Endothelial cell of umbilical vein (primary cell): ENCODE results near the gene CYP4F8. TPM values are rescaled to one million over a fixed set of nuclear protein-coding genes. Genes with fewer than 3 reads are reported as not detected.
"Not testable (repeated sequence)": the region's sequence is repeated elsewhere in the genome, so short reads cannot be mapped to it uniquely, and the experiment has no call there.

Experiments used
- BruUV-seq: library from RNA; stranded (reverse); fragments of 400-500 nt; replicated peaks from 2 replicates; lab custom pipeline; 2021; lab: Mats Ljungman, UMichigan
- CTCF ChIA-PET: fragments of 300-600, 350-600 bp; sonication (Branson Sonifier 250); formaldehyde crosslinking; loops from one replicate; lab custom pipeline; 2021; ENCODE audit warnings: antibody characterized with exemption, inconsistent platforms; lab: Charles Lee
- POLR2A ChIA-PET: fragments of 300-600, 350-600 bp; sonication (Branson Sonifier 250); formaldehyde crosslinking; loops from one replicate; lab custom pipeline; 2021; ENCODE audit warnings: antibody characterized with exemption, inconsistent platforms; lab: Charles Lee
- DNase-seq: peaks from one replicate; pipeline ENCODE4 v3.0.0-alpha.2; 2011; ENCODE audit warnings: low read depth, low spot score
- FAIRE-seq: peaks from 2 replicates; lab custom pipeline; 2011; peaks lifted over from hg19 to GRCh38; lab: Jason Lieb, UNC
- H2AFZ ChIP-seq: 2 replicates; pipeline ENCODE4 v1.6.0; 2012; ENCODE audit warnings: low read depth, low read length, control low read depth, inconsistent platforms
- H3K27ac ChIP-seq: 2 replicates; pipeline ENCODE4 v1.5.1; 2011; ENCODE audit warnings: low read depth, mild to moderate bottlenecking, control low read depth, low read length, moderate library complexity; ENCODE audit not compliant: insufficient read depth
- H3K27me3 ChIP-seq, 2 experiments: 2 replicates each; pipeline versions ENCODE4 v1.6.0 to v1.6.1; 2011; ENCODE audit warnings: low read length in 2 of 2, mixed read lengths in 1 of 2; ENCODE audit not compliant: control insufficient read depth in 2 of 2, insufficient read depth in 2 of 2
- H3K36me3 ChIP-seq, 2 experiments: 2 replicates in 1 of 2; 3 replicates in 1 of 2; pipeline ENCODE4 v1.5.1; 2011; ENCODE audit warnings: low read length in 2 of 2, mild to moderate bottlenecking in 1 of 2, moderate library complexity in 1 of 2; ENCODE audit not compliant: control insufficient read depth in 2 of 2, insufficient read depth in 2 of 2; ENCODE audit errors: extremely low read depth in 1 of 2
- H3K4me1 ChIP-seq: 3 replicates; pipeline ENCODE4 v1.5.1; 2011; ENCODE audit warnings: mild to moderate bottlenecking, low read length; ENCODE audit not compliant: control insufficient read depth, insufficient read depth; ENCODE audit errors: extremely low read depth
- H3K4me2 ChIP-seq: 2 replicates; pipeline ENCODE4 v1.6.1; 2011; ENCODE audit warnings: low read length, control low read depth, mixed read lengths; ENCODE audit not compliant: insufficient read depth
- H3K4me3 ChIP-seq, 3 experiments: fragments of 200-600 bp in 1 of 3; sonication (generic), shearing (Covaris generic) in 1 of 3; replicated peaks in 1 of 3; 2 replicates each; pipeline ENCODE4 v1.5.1; 2011 to 2016; ENCODE audit warnings: control low read depth in 3 of 3, low read length in 3 of 3, mild to moderate bottlenecking in 2 of 3, inconsistent platforms in 1 of 3, low read depth in 1 of 3, moderate library complexity in 1 of 3; ENCODE audit not compliant: insufficient read depth in 1 of 3
- H3K79me2 ChIP-seq: 2 replicates; pipeline ENCODE4 v1.6.0; 2012; ENCODE audit warnings: low read length, inconsistent platforms; ENCODE audit not compliant: control insufficient read depth, insufficient read depth
- H3K9ac ChIP-seq: replicated peaks from 2 replicates; pipeline ENCODE3; 2011; ENCODE audit warnings: low read length, control low read depth; ENCODE audit not compliant: insufficient read depth; ENCODE audit errors: extremely low read depth
- H3K9me1 ChIP-seq: replicated peaks from 3 replicates; pipeline ENCODE4 v1.6.0; 2011; ENCODE audit warnings: mild to moderate bottlenecking, low read length; ENCODE audit not compliant: control insufficient read depth, insufficient read depth; ENCODE audit errors: extremely low read depth
- H3K9me3 ChIP-seq: replicated peaks from 2 replicates; pipeline ENCODE4 v1.5.1; 2012; ENCODE audit warnings: low read length, inconsistent platforms; ENCODE audit not compliant: control insufficient read depth, insufficient read depth
- H4K20me1 ChIP-seq: replicated peaks from 2 replicates; pipeline ENCODE3; 2011; ENCODE audit warnings: mild to moderate bottlenecking, low read length; ENCODE audit not compliant: control insufficient read depth, insufficient read depth; ENCODE audit errors: extremely low read depth
- POLR2A ChIP-seq: IDR thresholded peaks from 2 replicates; pipeline ENCODE4 v1.6.1; 2012; ENCODE audit warnings: low read depth, mild to moderate bottlenecking, control low read depth, low read length
- POLR2AphosphoS5 ChIP-seq: IDR thresholded peaks from 2 replicates; pipeline ENCODE4 v1.6.1; 2012; ENCODE audit warnings: low read depth, mild to moderate bottlenecking, control low read depth, low read length, moderate library complexity; ENCODE audit not compliant: insufficient read depth
- dilution Hi-C: fragments of 300-500 bp; cut with MboI; formaldehyde crosslinking; loops from one replicate; pipeline ENCODE4 v1.15.0; 2019; ENCODE audit warnings: low sequenced_read_pairs; ENCODE audit not compliant: extremely low pct_ligation_motif_present
- intact Hi-C: fragments of 100-400 bp; cut with micrococcal nuclease; formaldehyde crosslinking; loops from one replicate; pipeline ENCODE4 v1.10.0; 2022
- polyA plus RNA-seq, 4 experiments: library from polyadenylated mRNA; depleted of rRNA in 3 of 4; stranded (reverse) in 3 of 4; unstranded in 1 of 4; fragments of >200 nt; gene quantifications; 2 replicates each; pipeline versions ENCODE4 v1.2.1 to v1.2.3, GENCODE V29; 2011 to 2012; ENCODE audit warnings: missing spikeins in 1 of 4
- total RNA-seq: library from RNA; stranded (reverse); gene quantifications from 2 replicates; pipeline ENCODE4 v1.2.3, GENCODE V29; 2021

Gene CYP4F8
- total and polyA plus RNA-seq, 2 donors (not counting 3 experiments of a cell fraction or from before 2014, with no cell fraction given), result not detected

- intact Hi-C loops, result no loop called here
- Histone ChIP-seq H3K9ac (no peak overlapping the region), H3K79me2 (no peaks in the 10 kb centered on the region), H3K4me2 (no peak overlapping the region), H3K4me1 (no peaks in the 10 kb centered on the region), H3K27ac (no peak overlapping the region), H3K4me3 (no peak overlapping the region), H3K36me3 (no peaks in the 10 kb centered on the region), H4K20me1 (no peaks in the 10 kb centered on the region), H3K9me1 (no peaks in the 10 kb centered on the region), H3K9me3 (no peaks in the 10 kb centered on the region), H3K27me3 (no peaks in the 10 kb centered on the region), H2AFZ (no peak overlapping the region)
- no peak for DNase-seq
- no peak for FAIRE-seq
- BruUV-seq, result no TSS peak
- POLR2A ChIA-PET, result no interaction called here
- CTCF ChIA-PET, result no interaction called here
- TF ChIP-seq POLR2AphosphoS5 (no peak), POLR2A (no peak)
- dilution Hi-C loops, result no loop called here
Observed at GRCh38 chr19:15595069-15595468, 19.9 kb upstream of the CYP4F8 start.

DNA sequence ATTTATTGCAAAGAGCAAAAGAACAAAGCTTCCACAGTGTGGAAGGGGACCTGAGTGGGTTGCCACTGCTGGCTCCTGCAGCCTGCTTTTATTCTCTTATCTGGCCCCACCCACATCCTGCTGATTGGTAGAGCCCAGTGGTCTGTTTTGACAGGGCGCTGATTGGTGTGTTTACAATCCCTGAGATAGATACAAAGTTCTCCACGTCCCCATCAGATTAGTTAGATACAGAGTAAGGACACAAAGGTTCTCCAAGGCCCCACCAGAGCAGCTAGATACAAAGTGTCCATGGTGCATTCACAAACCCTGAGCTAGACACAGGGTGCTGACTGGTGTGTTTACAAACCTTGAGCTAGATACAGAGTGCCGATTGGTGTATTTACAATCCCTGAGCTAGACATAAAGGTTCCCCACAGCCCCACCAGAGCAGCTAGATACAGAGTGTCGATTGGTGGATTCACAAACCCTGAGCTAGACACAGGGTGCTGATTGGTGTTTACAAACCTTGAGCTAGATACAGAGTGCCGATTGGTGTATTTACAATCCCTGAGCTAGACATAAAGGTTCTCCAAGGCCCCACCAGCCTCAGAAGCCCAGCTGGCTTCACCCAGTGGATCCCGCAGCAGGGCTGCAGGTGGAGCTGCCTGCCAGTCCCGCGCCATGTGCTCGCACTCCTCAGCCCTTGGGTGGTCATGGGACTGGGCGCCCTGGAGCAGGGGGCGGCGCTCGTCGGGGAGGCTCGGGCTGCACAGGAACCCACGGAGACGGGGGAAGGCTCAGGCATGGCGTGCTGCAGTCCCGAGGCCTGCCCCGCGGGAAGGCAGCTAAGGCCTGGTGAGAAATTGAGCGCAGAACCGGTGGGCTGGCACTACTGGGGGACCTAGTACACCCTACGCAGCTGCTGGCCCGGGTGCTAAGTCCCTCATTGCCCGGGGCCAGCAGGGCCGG, 6.8 kb upstream of the CYP4F8 start:
- H3K79me2 ChIP-seq, H3K4me2 ChIP-seq, H2AFZ ChIP-seq, H4K20me1 ChIP-seq, H3K9ac ChIP-seq, H3K27ac ChIP-seq, H3K27me3 ChIP-seq, intact Hi-C loops, CTCF ChIA-PET, H3K4me3 ChIP-seq, BruUV-seq, H3K9me1 ChIP-seq, POLR2A ChIA-PET, dilution Hi-C loops, DNase-seq, H3K4me1 ChIP-seq, H3K36me3 ChIP-seq, FAIRE-seq, H3K9me3 ChIP-seq: not testable (repeated sequence)
